ACHN (cell line): Measurements from ENCODE around the gene DIPK1B.
"Not testable (repeated sequence)": the region's sequence is repeated elsewhere in the genome, so short reads cannot be mapped to it uniquely, and the experiment has no call there.

Experiments used
- DNase-seq: peaks from one replicate; pipeline ENCODE4 v3.0.0-alpha.2; 2015
- in situ Hi-C: cut with HindIII; loops from 2 replicates; pipeline ENCODE4 v1.10.0; 2017; ENCODE audit warnings: low sequenced_read_pairs, low pct_ligation_motif_present, low pct_unique_long_range_greater_than_20kb

DIPK1B gene

DNA sequence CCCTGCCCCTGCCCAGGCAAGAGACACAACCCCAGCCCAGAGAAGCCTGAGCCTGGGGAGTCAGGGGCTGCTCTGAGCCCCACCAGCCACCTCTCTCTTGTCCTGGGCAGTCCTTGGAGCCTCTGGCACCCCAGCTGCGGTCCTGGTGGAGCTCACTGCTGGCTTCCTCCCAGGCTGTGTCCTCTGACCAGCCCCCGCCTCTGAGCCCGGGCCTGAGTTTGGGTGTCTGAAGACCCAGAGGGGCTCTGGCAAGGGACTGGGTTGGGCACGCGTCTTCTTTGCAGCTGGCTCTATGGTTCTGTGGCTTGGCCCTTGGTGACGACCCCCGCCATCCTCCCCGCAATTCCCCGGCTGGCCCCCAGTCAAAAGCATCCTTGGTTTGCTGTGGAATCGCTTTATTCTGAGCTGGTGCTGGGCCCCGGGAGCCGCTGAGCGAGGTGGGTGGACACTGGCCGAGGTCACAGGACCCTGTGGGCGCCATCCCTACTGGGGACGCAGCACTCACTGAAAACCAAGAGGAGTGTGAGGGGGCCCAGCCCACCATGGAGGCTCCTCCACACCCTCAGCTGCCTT lies 31.4 kb downstream of the DIPK1B start:
- no peak for DNase-seq
- in situ Hi-C loops, result no loop called here

DNA sequence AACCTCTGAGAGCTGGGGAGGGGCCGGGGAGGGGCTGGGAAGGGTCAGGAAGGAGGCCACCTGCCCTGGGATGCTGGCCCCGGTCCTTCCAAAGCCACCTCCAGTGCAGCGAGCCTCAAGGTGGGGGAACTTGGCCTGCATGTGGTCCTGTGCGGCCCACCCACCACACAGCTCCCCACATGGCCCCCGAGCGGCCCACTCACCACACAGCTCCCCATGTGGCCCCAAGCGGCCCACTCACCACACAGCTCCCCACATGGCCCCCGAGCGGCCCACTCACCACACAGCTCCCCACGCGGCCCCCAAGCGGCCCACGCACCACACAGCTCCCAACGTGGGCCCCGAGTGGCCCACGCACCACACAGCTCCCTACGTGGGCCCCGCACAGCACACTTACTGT lies 32.4 kb downstream of the DIPK1B start:
- no peak for DNase-seq
- in situ Hi-C loops, result no loop called here

DNA sequence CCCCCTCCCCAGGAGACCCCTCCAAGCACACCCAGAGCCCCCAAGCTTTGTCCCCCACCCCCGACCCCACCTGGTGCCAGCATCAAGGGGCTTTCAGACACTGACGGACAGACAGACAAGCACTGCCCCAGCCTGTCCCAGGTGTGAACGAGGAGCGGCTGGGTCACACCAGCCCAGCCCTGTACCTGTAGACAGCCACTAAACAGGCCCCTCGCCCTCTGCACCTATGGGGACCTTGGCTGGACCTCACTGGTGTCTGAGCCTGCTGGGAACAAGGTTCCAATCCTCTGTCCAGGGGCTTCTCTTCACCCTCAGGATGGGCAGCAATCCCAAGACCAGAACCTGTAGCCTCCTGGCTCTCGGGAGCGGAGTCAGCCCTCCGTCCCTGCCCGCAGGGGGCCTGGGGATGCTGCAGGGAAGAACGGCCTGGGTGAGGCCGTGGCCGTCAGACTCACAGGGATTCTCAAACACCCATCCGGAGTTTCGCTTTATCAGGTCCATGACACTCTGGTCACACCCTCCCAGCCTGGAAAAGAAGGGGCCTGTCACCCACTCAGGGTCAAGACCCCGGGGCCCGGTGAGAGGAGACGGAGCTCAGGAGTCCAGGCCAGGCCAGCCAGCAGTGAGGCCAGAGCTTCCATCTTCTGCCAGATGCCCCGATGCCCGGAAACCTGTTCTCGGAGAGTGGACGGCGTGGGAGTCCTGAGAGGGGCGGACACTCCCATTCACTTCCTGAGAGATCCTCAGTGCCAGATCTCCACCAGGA lies 33.2 kb downstream of the DIPK1B start:
- no peak for DNase-seq
- in situ Hi-C loops, result no loop called here

DNA sequence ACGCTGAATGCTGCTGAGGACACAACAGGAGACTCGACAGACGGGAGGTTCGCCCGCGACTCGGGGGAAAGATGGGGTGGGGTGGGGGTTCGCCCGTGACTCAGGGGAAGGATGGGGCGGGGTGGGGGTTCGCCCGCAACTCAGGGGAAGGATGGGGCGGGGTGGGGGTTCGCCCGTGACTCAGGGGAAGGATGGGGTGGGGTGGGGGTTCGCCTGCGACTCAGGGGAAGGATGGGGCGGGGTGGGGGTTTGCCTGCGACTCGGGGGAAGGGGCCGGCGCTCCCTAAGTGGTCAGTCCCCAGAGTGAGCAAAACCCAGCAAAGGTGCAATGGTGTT lies 33.8 kb downstream of the DIPK1B start:
- in situ Hi-C loops, result no loop called here

DNA sequence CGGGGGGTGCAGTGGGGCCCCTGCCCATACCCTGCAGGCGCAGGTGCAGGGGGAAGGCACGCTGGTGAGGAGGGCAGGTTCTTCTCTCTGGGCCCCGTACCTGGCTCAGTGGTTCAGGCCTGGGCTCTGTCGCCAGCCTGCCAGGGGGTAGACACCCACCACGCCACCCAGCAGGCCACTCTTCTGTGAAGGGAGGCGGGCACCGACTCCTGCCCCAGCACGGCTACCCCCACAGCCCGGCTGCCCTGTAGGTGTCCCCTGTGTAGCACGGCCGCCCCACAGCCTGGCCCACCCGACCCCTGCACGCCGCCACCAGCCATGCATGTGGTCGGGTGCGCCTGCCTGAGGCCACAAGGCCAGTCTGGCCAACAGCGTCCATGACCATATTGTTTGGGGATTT lies 34.2 kb downstream of the DIPK1B start:
- DNase-seq, result no peak
- in situ Hi-C loops, result no loop called here

More for the DNA sequence above, 33.8 kb downstream of the DIPK1B start:
- no peak for DNase-seq

DNA sequence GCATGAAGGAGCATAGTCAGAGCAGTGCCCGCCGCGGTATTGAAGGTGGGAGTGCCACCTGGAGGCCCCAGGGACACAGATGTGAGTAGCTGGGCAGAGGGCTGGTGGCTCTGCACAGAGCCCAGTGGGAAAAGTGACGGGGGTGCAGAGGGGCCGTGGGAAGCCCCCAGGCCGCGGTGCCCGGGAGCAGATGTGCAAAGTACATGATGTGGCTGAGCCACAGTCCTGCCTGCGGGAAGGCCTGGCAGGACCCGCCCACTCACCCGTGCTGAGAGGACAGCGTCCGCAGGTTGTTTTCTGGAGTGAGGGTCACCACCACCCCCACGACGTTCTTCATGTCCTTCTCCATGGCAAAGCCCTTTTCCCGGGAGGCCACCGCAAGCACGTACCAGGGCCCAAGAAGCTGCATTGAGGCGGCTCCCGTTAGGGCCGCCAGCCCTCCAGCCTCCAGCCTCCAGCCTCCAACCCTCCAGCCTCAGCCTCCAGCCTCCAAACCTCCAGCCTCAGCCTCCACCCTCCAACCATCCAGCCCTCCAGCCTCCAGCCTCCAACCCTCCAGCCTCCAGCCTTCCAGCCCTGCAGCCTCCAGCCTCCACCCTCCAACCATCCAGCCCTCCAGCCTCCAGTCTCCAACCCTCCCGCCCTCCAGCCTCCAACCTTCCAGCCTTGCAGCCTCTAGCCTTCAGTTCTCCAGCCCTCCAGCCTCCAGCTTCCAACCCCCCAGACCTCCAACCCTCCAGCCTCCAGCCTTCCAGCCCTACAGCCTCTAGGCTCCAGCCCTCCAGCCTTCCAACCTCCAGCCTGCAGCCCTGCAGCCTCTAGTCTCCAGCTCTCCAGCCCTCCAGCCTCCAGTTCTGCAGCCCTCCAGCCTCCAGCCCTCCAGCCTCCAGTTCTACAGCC lies 35.0 kb downstream of the DIPK1B start:
- no peak for DNase-seq
- in situ Hi-C loops, result no loop called here

DNA sequence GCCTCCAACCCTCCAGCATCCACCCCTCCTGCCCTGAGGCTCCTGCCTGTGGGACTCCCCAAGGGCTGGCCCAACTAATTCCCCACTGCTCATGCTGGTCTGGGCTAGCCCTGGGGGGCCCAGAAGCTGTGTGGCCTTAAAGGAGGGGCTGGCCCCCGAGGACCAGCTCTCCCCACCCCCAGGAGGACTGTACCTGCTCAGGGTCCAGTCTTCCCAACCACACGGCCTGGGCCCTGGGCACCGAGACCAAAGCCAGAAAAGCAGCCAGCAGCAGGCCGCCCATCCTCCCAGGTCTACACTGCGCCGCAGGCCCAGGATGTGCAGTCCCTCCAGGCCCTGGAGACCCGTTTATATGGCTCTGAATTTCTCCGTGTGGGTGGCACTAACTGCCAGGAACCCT lies 35.8 kb downstream of the DIPK1B start, which contains the start of gene LCN6:
Gene LCN6, minus strand, starts transcription at position 325 of the 400 bp plus-strand sequence. Its CDS starts 42 bp downstream, at position 283.
- in situ Hi-C loops, result no loop called here
- no peak for DNase-seq

GRCh38 chr9:136748666-136749611 lies 36.6 kb downstream of the DIPK1B start:
- DNase-seq, result no peak
- in situ Hi-C loops, result no loop called here

DNA sequence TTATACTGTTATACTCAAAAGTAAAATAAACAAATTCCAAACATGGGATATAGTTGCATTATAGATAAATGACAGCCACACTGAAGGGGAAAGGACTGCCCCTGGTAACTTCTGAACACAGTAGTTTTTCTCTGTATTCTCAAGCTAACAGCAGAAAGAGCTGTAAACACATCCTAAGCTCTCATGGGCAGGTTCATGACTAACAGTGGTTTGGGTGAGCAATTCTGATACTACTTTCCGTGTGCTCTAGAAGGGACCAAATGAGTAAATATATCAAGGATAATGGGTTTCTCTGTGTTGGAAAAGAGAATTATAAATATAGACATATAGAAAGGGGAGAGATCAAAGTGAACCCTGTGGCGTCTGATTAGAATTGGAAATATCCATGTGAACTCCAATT lies 38.2 kb downstream of the DIPK1B start:
- in situ Hi-C loops, result no loop called here

GRCh38 chr9:136751244-136751643 lies 38.9 kb downstream of the DIPK1B start:
- in situ Hi-C loops, result no loop called here
- no peak for DNase-seq

More for the DNA sequence above, 38.2 kb downstream of the DIPK1B start:
- no peak for DNase-seq

GRCh38 chr9:136751814-136752213 lies 39.4 kb downstream of the DIPK1B start:
- in situ Hi-C loops, result no loop called here
- DNase-seq, result no peak

DNA sequence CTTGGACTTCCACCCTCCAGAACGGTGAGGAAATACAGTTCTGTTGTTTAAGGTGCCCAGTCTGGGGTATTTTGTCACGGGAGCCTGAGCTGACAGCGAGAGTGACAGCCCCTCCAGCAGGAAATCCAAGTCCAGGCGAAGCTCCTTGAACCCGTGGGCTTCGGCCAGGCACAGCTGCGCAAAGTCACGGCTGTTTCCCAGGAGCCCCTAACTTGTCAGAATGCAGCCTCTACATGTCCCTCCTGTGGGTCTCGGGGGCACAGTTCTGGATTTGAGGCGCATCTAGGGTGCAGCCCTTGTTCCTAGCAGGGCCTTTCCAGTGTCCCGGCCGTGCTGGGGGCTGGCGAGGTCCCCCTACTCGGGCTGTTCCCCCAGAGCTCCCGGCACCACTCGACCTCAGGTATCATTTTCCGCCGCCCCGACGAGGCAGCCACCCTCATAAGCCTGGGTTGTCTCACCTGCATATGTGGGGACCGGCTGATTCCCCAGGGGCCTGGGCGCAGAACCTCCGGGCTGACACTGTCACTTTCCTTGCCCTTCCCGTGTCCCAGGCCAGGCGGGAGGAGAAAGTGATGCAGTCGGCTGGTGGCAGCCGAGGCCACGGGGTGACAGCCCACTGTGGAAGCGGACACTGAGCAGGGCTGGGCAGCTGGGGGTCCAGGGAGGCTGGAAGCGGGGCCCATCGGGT lies 41.1 kb downstream of the DIPK1B start:
- in situ Hi-C loops, result no loop called here

DNA sequence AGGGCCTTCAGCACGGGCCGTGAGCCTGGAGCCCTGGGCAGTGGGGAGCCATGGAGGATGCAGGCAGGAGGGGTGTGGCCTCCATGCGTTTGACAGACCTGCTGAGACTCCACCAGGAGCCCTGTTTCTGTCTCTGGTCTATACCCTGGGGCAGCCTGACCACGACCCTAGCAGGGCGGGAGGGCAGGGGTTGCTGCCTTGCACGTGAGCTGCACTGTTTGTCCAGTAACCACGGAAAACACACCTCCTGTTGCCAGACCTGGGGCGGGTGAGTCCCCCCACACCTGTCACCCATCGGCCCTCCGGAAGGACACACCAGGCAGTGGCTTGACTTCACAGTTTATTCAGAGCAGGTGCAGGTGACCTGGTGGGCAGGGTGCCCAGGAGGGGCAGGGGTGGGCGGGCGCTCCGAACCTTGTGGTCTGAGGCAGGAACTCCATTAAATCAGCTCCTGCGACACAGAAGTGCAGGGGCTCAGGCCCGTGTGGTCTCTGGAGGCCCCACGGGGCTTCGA lies 41.7 kb downstream of the DIPK1B start:
- in situ Hi-C loops, result no loop called here
- DNase-seq, result no peak

More for the DNA sequence above, 41.1 kb downstream of the DIPK1B start:
- no peak for DNase-seq

DNA sequence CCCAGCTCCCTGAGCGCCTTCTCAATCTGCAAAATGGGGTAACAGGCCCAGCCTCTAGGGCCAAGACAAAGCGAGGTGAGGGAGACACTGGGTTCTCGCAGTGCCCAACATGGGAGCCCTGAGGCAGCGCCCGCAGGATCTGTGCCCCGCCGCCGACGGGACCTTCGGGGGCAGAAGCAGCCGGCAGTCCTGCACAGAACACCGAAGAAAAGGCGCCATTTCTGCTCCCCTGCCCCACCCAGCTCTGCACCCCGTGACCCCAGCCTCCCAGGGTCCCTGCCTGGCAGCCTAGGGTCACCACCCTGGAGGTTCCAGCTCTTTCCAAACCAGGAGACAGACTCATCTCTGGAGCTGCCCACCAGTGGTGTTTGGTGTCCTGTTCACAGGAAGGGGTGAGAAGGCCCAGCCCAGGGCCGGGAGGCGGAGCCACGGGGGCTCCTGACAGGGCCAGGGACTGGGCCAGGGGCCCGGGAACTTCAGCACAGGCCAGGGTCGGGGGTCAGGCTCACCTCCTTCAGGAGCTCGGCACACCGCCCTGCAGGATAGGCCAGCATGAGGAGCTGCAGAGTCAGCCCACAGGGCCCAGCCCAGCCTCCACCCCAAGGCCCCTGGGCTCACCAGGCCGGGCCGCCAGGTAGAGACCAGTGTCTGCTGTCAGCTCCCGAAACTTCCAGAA lies 42.4 kb downstream of the DIPK1B start:
- DNase-seq, result no peak
- in situ Hi-C loops, result no loop called here

GRCh38 chr9:136755302-136756133 lies 43.1 kb downstream of the DIPK1B start:
- in situ Hi-C loops, DNase-seq: not testable (repeated sequence)

- in situ Hi-C loops, result no loop called here
- DNase-seq, result no peak
These were observed 43.7 kb downstream of the DIPK1B start for GRCh38 chr9:136756134-136756438.
